PC-3 (cell line): Measurements from ENCODE around the gene ALX4. TPM values are rescaled to one million over a fixed set of nuclear protein-coding genes. Genes with fewer than 3 reads are reported as not detected.

Experiments used
- ATAC-seq: fragments of 200-7000 bp; cut with Tn5 transposase; 2 replicates; pipeline ENCODE4 v1.9.1; 2020; ENCODE audit warnings: mild to moderate bottlenecking, moderate library complexity
- BruUV-seq: library from RNA; stranded (reverse); fragments of 400-500 nt; replicated peaks from 2 replicates; lab custom pipeline; 2021; lab: Mats Ljungman, UMichigan
- CTCF ChIA-PET: fragments of 300-600 bp; sonication (Branson Sonifier 250); formaldehyde crosslinking; loops from one replicate; lab custom pipeline; 2022; ENCODE audit warnings: antibody characterized with exemption; lab: Charles Lee
- POLR2A ChIA-PET: fragments of 300-600 bp; sonication (Branson Sonifier 250); formaldehyde crosslinking; loops from one replicate; lab custom pipeline; 2022; ENCODE audit warnings: antibody characterized with exemption; ENCODE audit not compliant: unreplicated experiment; lab: Charles Lee
- DNase-seq: peaks from one replicate; pipeline ENCODE4 v3.0.0-alpha.2; 2015
- H2AFZ ChIP-seq: fragments of 300-600 bp; sonication (generic); 2 replicates; pipeline ENCODE4 v1.6.0; 2016; ENCODE audit warnings: antibody characterized with exemption, low read length
- H3F3A ChIP-seq: fragments of 300-600 bp; sonication (generic); one replicate; pipeline ENCODE4 v1.6.0; 2017; ENCODE audit warnings: antibody characterized with exemption, low read length, control low read depth, mild to moderate bottlenecking; ENCODE audit not compliant: unreplicated experiment
- H3K27ac ChIP-seq: fragments of 300-600 bp; sonication (generic); 2 replicates; pipeline ENCODE4 v1.5.1; 2016; ENCODE audit warnings: mild to moderate bottlenecking, low read length
- H3K27me3 ChIP-seq: fragments of 300-600 bp; sonication (generic); 2 replicates; pipeline ENCODE4 v1.6.1; 2016; ENCODE audit warnings: low read length, mixed read lengths
- H3K36me3 ChIP-seq: fragments of 300-600 bp; sonication (generic); 2 replicates; pipeline ENCODE4 v1.6.1; 2016; ENCODE audit warnings: low read depth, mixed run types, low read length, mixed read lengths
- H3K4me1 ChIP-seq: fragments of 300-600 bp; sonication (generic); 2 replicates; pipeline ENCODE4 v1.5.1; 2016; ENCODE audit warnings: low read length; ENCODE audit not compliant: insufficient read depth
- H3K4me2 ChIP-seq: fragments of 300-600 bp; sonication (generic); 2 replicates; pipeline ENCODE4 v1.6.0; 2016; ENCODE audit warnings: low read length
- H3K4me3 ChIP-seq: fragments of 300-600 bp; sonication (generic); 2 replicates; pipeline ENCODE4 v1.5.1; 2016; ENCODE audit warnings: mild to moderate bottlenecking, low read length, mixed read lengths
- H3K79me2 ChIP-seq: fragments of 300-600 bp; sonication (generic); 2 replicates; pipeline ENCODE4 v1.6.1; 2017; ENCODE audit warnings: low read length, mixed read lengths
- H3K9ac ChIP-seq: fragments of 300-600 bp; sonication (generic); 2 replicates; pipeline ENCODE4 v1.6.0; 2016; ENCODE audit warnings: mild to moderate bottlenecking, low read length
- H3K9me2 ChIP-seq: fragments of 300-600 bp; sonication (generic); replicated peaks from 2 replicates; pipeline ENCODE4 v1.6.1; 2016; ENCODE audit warnings: mixed run types, low read length, mixed read lengths
- H3K9me3 ChIP-seq: fragments of 300-600 bp; sonication (generic); 2 replicates; pipeline ENCODE4 v1.6.1; 2016; ENCODE audit warnings: low read length, mixed read lengths
- H4K20me1 ChIP-seq: fragments of 300-600 bp; sonication (generic); 2 replicates; pipeline ENCODE4 v1.6.1; 2016; ENCODE audit warnings: low read length, mixed read lengths
- EZH2 ChIP-seq: fragments of 300-600 bp; sonication (generic); IDR thresholded peaks from one replicate; pipeline ENCODE4 v1.6.1; 2017; ENCODE audit warnings: antibody characterized with exemption, mild to moderate bottlenecking, low read length; ENCODE audit not compliant: unreplicated experiment
- EZH2phosphoT487 ChIP-seq: fragments of 300-600 bp; sonication (generic); IDR thresholded peaks from 2 replicates; pipeline ENCODE4 v1.6.1; 2018; ENCODE audit warnings: mild to moderate bottlenecking, antibody characterized with exemption, low read length, borderline replicate concordance
- intact Hi-C: fragments of 100-400 bp; cut with micrococcal nuclease; formaldehyde crosslinking; loops from 2 replicates; pipeline ENCODE4 v1.9.0; 2023
- total RNA-seq: library from RNA; depleted of rRNA; stranded (reverse); fragments of >200 nt; gene quantifications from 2 replicates; pipeline ENCODE4 v1.2.3, GENCODE V29; 2014
- TF ChIP-seq, protein P1 (sequence below): fragments of 300-600 bp; sonication (generic); conservative IDR thresholded peaks from 2 replicates; pipeline ENCODE4 v1.5.1; 2017; ENCODE audit warnings: antibody characterized with exemption, low read depth, mild to moderate bottlenecking, low read length

ALX4 gene
- total RNA-seq, 1 experiment from 2014 or later = not detected

DNA sequence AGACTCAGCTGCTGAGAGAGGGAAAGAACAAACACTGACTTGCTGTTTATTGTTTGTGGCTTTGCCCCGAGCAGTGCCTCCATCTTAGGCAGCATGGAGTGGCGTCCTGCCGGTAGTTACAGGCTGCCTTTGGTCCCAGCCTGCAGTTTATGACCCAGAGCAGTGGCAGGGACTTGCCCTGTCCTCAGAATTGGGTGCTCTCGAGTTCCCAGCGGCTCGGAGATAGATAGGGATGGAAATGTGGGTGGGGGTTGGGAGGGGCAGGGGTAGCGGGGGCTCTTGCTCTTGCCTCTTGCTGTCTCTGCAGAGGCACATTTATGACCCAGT, 3.1 kb downstream of the ALX4 start:
- CTCF ChIA-PET = no interaction called here
- no peak overlapping the region for H3K27ac ChIP-seq
- H3K36me3 ChIP-seq = no peaks in the 10 kb centered on the region
- no peak overlapping the region for H3K9ac ChIP-seq
- no peaks in the 10 kb centered on the region for H3K4me1 ChIP-seq
- DNase-seq = no peak
- no peaks in the 10 kb centered on the region for H3F3A ChIP-seq
- H3K9me2 ChIP-seq = no peaks in the 10 kb centered on the region
- no peak overlapping the region for H3K4me2 ChIP-seq
- no TSS peak for BruUV-seq
- POLR2A ChIA-PET = no interaction called here
- no peak overlapping the region for H2AFZ ChIP-seq
- H3K79me2 ChIP-seq = no peaks in the 10 kb centered on the region
- H4K20me1 ChIP-seq = no peaks in the 10 kb centered on the region
- H3K4me3 ChIP-seq = no peak overlapping the region
- TF ChIP-seq EZH2 (no peak), EZH2phosphoT487 (no peak)
- TF ChIP-seq, protein P1, sequence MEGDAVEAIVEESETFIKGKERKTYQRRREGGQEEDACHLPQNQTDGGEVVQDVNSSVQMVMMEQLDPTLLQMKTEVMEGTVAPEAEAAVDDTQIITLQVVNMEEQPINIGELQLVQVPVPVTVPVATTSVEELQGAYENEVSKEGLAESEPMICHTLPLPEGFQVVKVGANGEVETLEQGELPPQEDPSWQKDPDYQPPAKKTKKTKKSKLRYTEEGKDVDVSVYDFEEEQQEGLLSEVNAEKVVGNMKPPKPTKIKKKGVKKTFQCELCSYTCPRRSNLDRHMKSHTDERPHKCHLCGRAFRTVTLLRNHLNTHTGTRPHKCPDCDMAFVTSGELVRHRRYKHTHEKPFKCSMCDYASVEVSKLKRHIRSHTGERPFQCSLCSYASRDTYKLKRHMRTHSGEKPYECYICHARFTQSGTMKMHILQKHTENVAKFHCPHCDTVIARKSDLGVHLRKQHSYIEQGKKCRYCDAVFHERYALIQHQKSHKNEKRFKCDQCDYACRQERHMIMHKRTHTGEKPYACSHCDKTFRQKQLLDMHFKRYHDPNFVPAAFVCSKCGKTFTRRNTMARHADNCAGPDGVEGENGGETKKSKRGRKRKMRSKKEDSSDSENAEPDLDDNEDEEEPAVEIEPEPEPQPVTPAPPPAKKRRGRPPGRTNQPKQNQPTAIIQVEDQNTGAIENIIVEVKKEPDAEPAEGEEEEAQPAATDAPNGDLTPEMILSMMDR = no peak
- ATAC-seq = no peak
- H3K27me3 ChIP-seq = peaks cover 36% of the 10 kb centered on the region
- intact Hi-C loops = no loop called here
- H3K9me3 ChIP-seq = no peaks in the 10 kb centered on the region

- H3K4me2 ChIP-seq = no peak overlapping the region
- no TSS peak for BruUV-seq
- POLR2A ChIA-PET = no interaction called here
Measured at GRCh38 chr11:44306052-44306917, 3.7 kb downstream of the ALX4 start.

More at GRCh38 chr11:44306052-44306917, 3.7 kb downstream of the ALX4 start:
- TF ChIP-seq EZH2phosphoT487 (no peak), EZH2 (no peak)
- TF ChIP-seq, protein P1 = no peak
- intact Hi-C loops = no loop called here
- H2AFZ ChIP-seq = no peak overlapping the region
- no peaks in the 10 kb centered on the region for H3F3A ChIP-seq
- H3K27me3 ChIP-seq = peaks cover 30% of the 10 kb centered on the region
- no peaks in the 10 kb centered on the region for H3K9me3 ChIP-seq
- no peaks in the 10 kb centered on the region for H4K20me1 ChIP-seq
- no peaks in the 10 kb centered on the region for H3K36me3 ChIP-seq
- no peaks in the 10 kb centered on the region for H3K4me1 ChIP-seq
- DNase-seq (no peak), ATAC-seq (no peak)
- CTCF ChIA-PET = no interaction called here
- no peak overlapping the region for H3K9ac ChIP-seq
- no peak overlapping the region for H3K27ac ChIP-seq
- no peak overlapping the region for H3K4me3 ChIP-seq
- no peaks in the 10 kb centered on the region for H3K9me2 ChIP-seq
- H3K79me2 ChIP-seq = no peaks in the 10 kb centered on the region
